HepG2 (cell line): ENCODE data around the gene ALKBH5. TPM values are rescaled to one million over a fixed set of nuclear protein-coding genes. Genes with fewer than 3 reads are reported as not detected.

Experiments
- ARNT2 ChIP-seq: sonication (generic); formaldehyde crosslinking; IDR thresholded peaks from 2 replicates; pipeline ENCODE4 v1.8.0; 2022; ENCODE audit warnings: mild to moderate bottlenecking, low read depth, missing genetic modification reagents, moderate library complexity
- ARNTL ChIP-seq: sonication (generic); formaldehyde crosslinking; IDR thresholded peaks from 2 replicates; pipeline ENCODE4 v1.4.0; 2020; ENCODE audit warnings: mild to moderate bottlenecking, missing genetic modification reagents
- ATM ChIP-seq: fragments of 450-650 bp; IDR thresholded peaks from 2 replicates; pipeline ENCODE4 v1.7.1; 2017; ENCODE audit warnings: mild to moderate bottlenecking, borderline replicate concordance
- HNRNPLL ChIP-seq: fragments of 200-400 bp; formaldehyde crosslinking; IDR thresholded peaks from 2 replicates; pipeline ENCODE4 v1.6.1; 2017; ENCODE audit warnings: mild to moderate bottlenecking, low read depth, low read length; ENCODE audit not compliant: poor library complexity, severe bottlenecking
- MAZ ChIP-seq, 2 experiments: sonication (generic) in 1 of 2; formaldehyde crosslinking in 1 of 2; IDR thresholded peaks; 2 replicates each; pipeline versions ENCODE4 v1.5.0 to v1.6.1; 2012 to 2020; ENCODE audit warnings: low read depth in 2 of 2, mild to moderate bottlenecking in 2 of 2, borderline replicate concordance in 1 of 2, improper control_type of control experiment in 1 of 2, low read length in 1 of 2, missing genetic modification reagents in 1 of 2, moderate library complexity in 1 of 2
- MEIS1 ChIP-seq: sonication (generic); formaldehyde crosslinking; IDR thresholded peaks from 2 replicates; pipeline ENCODE4 v1.9.0; 2021; ENCODE audit warnings: mild to moderate bottlenecking, missing genetic modification reagents, moderate library complexity, borderline replicate concordance
- NFKB2 ChIP-seq: sonication (generic); formaldehyde crosslinking; IDR thresholded peaks from 2 replicates; pipeline ENCODE4 v1.4.0; 2020; ENCODE audit warnings: missing genetic modification reagents, borderline replicate concordance
- NR1H2 ChIP-seq: sonication (generic); formaldehyde crosslinking; IDR thresholded peaks from 2 replicates; pipeline ENCODE4 v1.8.1; 2022; ENCODE audit warnings: low read depth, missing genetic modification reagents, borderline replicate concordance
- SAP130 ChIP-seq: IDR thresholded peaks from 2 replicates; pipeline ENCODE4 v1.6.1; 2016; ENCODE audit warnings: low read depth
- SMYD3 ChIP-seq: sonication (generic); formaldehyde crosslinking; IDR thresholded peaks from 2 replicates; pipeline ENCODE4 v1.8.1; 2023; ENCODE audit warnings: mild to moderate bottlenecking, missing genetic modification reagents
- ZBTB21 ChIP-seq: sonication (generic); formaldehyde crosslinking; IDR thresholded peaks from 2 replicates; pipeline ENCODE4 v1.4.0; 2020; ENCODE audit warnings: missing genetic modification reagents
- ZC3H13 ChIP-seq: sonication (generic); formaldehyde crosslinking; IDR thresholded peaks from 2 replicates; pipeline ENCODE4 v1.8.1; 2023; ENCODE audit warnings: mild to moderate bottlenecking, missing genetic modification reagents, moderate library complexity
- ZKSCAN8 ChIP-seq: IDR thresholded peaks from 2 replicates; pipeline ENCODE4 v1.6.1; 2016; ENCODE audit warnings: borderline replicate concordance, missing genetic modification reagents, missing compliant biosample characterization
- ZNF142 ChIP-seq: sonication (generic); formaldehyde crosslinking; IDR thresholded peaks from 2 replicates; pipeline ENCODE4 v1.4.0; 2020; ENCODE audit warnings: missing genetic modification reagents
- ZNF24 ChIP-seq: fragments of 450-650 bp; IDR thresholded peaks from 2 replicates; pipeline ENCODE4 v1.6.1; 2017; ENCODE audit warnings: antibody characterized with exemption, mild to moderate bottlenecking
- ZNF282 ChIP-seq: fragments of 450-650 bp; IDR thresholded peaks from 2 replicates; pipeline ENCODE4 v1.6.1; 2018; ENCODE audit not compliant: partially characterized antibody
- ZNF292 ChIP-seq: sonication (generic); formaldehyde crosslinking; IDR thresholded peaks from 2 replicates; pipeline ENCODE4 v1.8.1; 2022; ENCODE audit warnings: mild to moderate bottlenecking, low read depth, missing genetic modification reagents, borderline replicate concordance
- ZNF549 ChIP-seq: sonication (generic); formaldehyde crosslinking; IDR thresholded peaks from 2 replicates; pipeline ENCODE4 v1.5.0; 2020; ENCODE audit warnings: missing genetic modification reagents
- ZNF607 ChIP-seq: sonication (generic); formaldehyde crosslinking; IDR thresholded peaks from 2 replicates; pipeline ENCODE4 v1.5.1; 2020; ENCODE audit warnings: missing genetic modification reagents, mild to moderate bottlenecking, borderline replicate concordance
- ZNF652 ChIP-seq: IDR thresholded peaks from 2 replicates; pipeline ENCODE4 v1.6.1; 2016; ENCODE audit warnings: low read depth, borderline replicate concordance
- ZNF75D ChIP-seq: sonication (generic); formaldehyde crosslinking; IDR thresholded peaks from 2 replicates; pipeline ENCODE4 v1.8.1; 2023; ENCODE audit warnings: missing genetic modification reagents, mild to moderate bottlenecking, borderline replicate concordance
- ZNF772 ChIP-seq: sonication (generic); formaldehyde crosslinking; IDR thresholded peaks from 2 replicates; pipeline ENCODE4 v1.5.0; 2020; ENCODE audit warnings: mild to moderate bottlenecking, missing genetic modification reagents
- ZSCAN12 ChIP-seq: sonication (generic); formaldehyde crosslinking; IDR thresholded peaks from 2 replicates; pipeline ENCODE4 v1.9.0; 2021; ENCODE audit warnings: mild to moderate bottlenecking, missing genetic modification reagents
- polyA plus RNA-seq, 8 experiments: library from polyadenylated mRNA; depleted of rRNA in 3 of 8; stranded (reverse) in 7 of 8; unstranded in 1 of 8; fragments of >200 nt; fragmentation: Illumina TruSeq in 4 of 8; extraction: Trizol in 4 of 8; gene quantifications; 2 replicates each; pipeline versions ENCODE4 v1.2.1 to v1.2.3, GENCODE V29; 2011 to 2016; ENCODE audit warnings: low read depth in 4 of 8, missing spikeins in 1 of 8, mixed read lengths in 1 of 8; ENCODE audit not compliant: insufficient read depth in 1 of 8
- total RNA-seq, 5 experiments: library from RNA; depleted of rRNA; stranded (reverse); fragments of >200 nt; fragmentation: Illumina TruSeq; extraction: Trizol; gene quantifications; 2 replicates each; pipeline ENCODE4 v1.2.3, GENCODE V29; 2016; ENCODE audit warnings: low read depth in 1 of 5
- TF ChIP-seq, protein P1 (sequence below): sonication (generic); formaldehyde crosslinking; IDR thresholded peaks from 2 replicates; pipeline ENCODE4 v1.5.1; 2020; ENCODE audit warnings: missing genetic modification reagents, mild to moderate bottlenecking, borderline replicate concordance

Gene ALKBH5
- total and polyA plus RNA-seq, 2 of the 13 experiments (the other 11 are each of a cell fraction or from before 2014, with no cell fraction given) = 68.9 to 76.9 TPM

DNA sequence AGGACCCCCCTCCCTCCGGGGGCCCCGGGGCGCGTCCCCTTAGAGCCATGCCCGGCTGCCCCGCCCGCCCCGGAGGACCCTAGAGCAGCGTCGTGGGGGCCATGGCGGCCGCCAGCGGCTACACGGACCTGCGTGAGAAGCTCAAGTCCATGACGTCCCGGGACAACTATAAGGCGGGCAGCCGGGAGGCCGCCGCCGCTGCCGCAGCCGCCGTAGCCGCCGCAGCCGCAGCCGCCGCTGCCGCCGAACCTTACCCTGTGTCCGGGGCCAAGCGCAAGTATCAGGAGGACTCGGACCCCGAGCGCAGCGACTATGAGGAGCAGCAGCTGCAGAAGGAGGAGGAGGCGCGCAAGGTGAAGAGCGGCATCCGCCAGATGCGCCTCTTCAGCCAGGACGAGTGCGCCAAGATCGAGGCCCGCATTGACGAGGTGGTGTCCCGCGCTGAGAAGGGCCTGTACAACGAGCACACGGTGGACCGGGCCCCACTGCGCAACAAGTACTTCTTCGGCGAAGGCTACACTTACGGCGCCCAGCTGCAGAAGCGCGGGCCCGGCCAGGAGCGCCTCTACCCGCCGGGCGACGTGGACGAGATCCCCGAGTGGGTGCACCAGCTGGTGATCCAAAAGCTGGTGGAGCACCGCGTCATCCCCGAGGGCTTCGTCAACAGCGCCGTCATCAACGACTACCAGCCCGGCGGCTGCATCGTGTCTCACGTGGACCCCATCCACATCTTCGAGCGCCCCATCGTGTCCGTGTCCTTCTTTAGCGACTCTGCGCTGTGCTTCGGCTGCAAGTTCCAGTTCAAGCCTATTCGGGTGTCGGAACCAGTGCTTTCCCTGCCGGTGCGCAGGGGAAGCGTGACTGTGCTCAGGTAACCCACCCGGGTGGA, 759 bp downstream of the ALKBH5 start (continued):
- TF ChIP-seq ZBTB21 = no peak
- TF ChIP-seq ZNF75D (CRISPR knock-in tag) = no peak
- TF ChIP-seq ZNF772 (CRISPR knock-in tag) = peak; percentile 19; the same call in 1 of the 2 replicates
- no peak for TF ChIP-seq NR1H2 (CRISPR knock-in tag)
- no peak for TF ChIP-seq ARNTL (CRISPR knock-in tag)
- no peak for TF ChIP-seq ZNF652 (CRISPR knock-in tag)
- no peak for TF ChIP-seq ZNF282
- TF ChIP-seq MAZ (IDR thresholded peaks at IDR 0.05; ENCODE audit: borderline replicate concordance, low read depth, low read length) = no peak
- TF ChIP-seq MAZ (CRISPR knock-in tag; IDR thresholded peaks at IDR 0.05; ENCODE audit: low read depth) = 0 out of 2 replicates have a peak, but pooled peaks have one; percentile 45
- no peak for TF ChIP-seq ZSCAN12 (CRISPR knock-in tag)
- no peak for TF ChIP-seq ARNT2 (CRISPR knock-in tag)
- TF ChIP-seq SMYD3 (CRISPR knock-in tag) = no peak
- peak; percentile 82 for TF ChIP-seq HNRNPLL
- TF ChIP-seq ZNF607 (CRISPR knock-in tag) = no peak
- TF ChIP-seq SAP130 (CRISPR knock-in tag) = 0 out of 2 replicates have a peak, but pooled peaks have one; percentile 6
- TF ChIP-seq ZNF549 (CRISPR knock-in tag) = no peak
- no peak for TF ChIP-seq ZNF24
- no peak for TF ChIP-seq ATM
- TF ChIP-seq ZNF142 (CRISPR knock-in tag) = no peak
- TF ChIP-seq, protein P1, sequence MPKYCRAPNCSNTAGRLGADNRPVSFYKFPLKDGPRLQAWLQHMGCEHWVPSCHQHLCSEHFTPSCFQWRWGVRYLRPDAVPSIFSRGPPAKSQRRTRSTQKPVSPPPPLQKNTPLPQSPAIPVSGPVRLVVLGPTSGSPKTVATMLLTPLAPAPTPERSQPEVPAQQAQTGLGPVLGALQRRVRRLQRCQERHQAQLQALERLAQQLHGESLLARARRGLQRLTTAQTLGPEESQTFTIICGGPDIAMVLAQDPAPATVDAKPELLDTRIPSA (CRISPR knock-in tag) = no peak
- TF ChIP-seq MEIS1 = no peak
- TF ChIP-seq ZKSCAN8 (CRISPR knock-in tag) = no peak
- peak; percentile 32; the same call in 1 of the 2 replicates for TF ChIP-seq ZNF292 (CRISPR knock-in tag)
- no peak for TF ChIP-seq NFKB2
- peak; percentile 91 for TF ChIP-seq ZC3H13 (CRISPR knock-in tag)
